ENCODE measurements around the gene TYMP.

GRCh38 chr22:50545522-50546325, 15.9 kb upstream of the TYMP start, which contains the start of gene KLHDC7B:
- TF ChIP-seq CTCF (IDR thresholded peaks at IDR 0.05) (peak in 2 of 6 experiments; percentile 16 to 26), POLR2A (IDR thresholded peaks at IDR 0.05) (no peak)

Measured in esophagus squamous epithelium (tissue), 4 donors.